Measurements from ENCODE around the gene IZUMO1.
"Not testable (repeated sequence)": the region's sequence is repeated elsewhere in the genome, so short reads cannot be mapped to it uniquely, and the experiment has no call there.

The IZUMO1 gene

GRCh38 chr19:48735031-48735615 lies 11.6 kb downstream of the IZUMO1 start:
- DNase-seq: no peak

GRCh38 chr19:48734625-48735024 lies 12.1 kb downstream of the IZUMO1 start:
- DNase-seq: no peak

GRCh38 chr19:48731452-48731851 lies 15.3 kb downstream of the IZUMO1 start:
- no peak for DNase-seq

GRCh38 chr19:48728911-48729664 lies 17.6 kb downstream of the IZUMO1 start:
- DNase-seq: no peak

GRCh38 chr19:48726556-48726955 lies 20.2 kb downstream of the IZUMO1 start:
- DNase-seq: no peak

GRCh38 chr19:48724796-48725753 lies 21.6 kb downstream of the IZUMO1 start:
- no peak for DNase-seq

GRCh38 chr19:48722196-48722708 lies 24.5 kb downstream of the IZUMO1 start:
- DNase-seq: no peak

- DNase-seq: peak; percentile 86
Observed at GRCh38 chr19:48720613-48721296, 26.0 kb downstream of the IZUMO1 start.

GRCh38 chr19:48720251-48720612 lies 26.5 kb downstream of the IZUMO1 start:
- DNase-seq: no peak

GRCh38 chr19:48719263-48720171 lies 27.2 kb downstream of the IZUMO1 start, which contains the start of gene MAMSTR:
TSS of gene MAMSTR (minus strand) at chr19:48719725. CDS start at chr19:48719031, 694 bp downstream.
- no peak for DNase-seq

- DNase-seq: no peak
Observed at GRCh38 chr19:48718711-48719231, 27.9 kb downstream of the IZUMO1 start.

GRCh38 chr19:48718106-48718505 lies 28.6 kb downstream of the IZUMO1 start:
- not testable (repeated sequence) for DNase-seq

- DNase-seq: no peak
Observed at GRCh38 chr19:48716562-48717291, 30.0 kb downstream of the IZUMO1 start.

- DNase-seq: no peak
Observed at GRCh38 chr19:48715681-48716171, 31.0 kb downstream of the IZUMO1 start.

GRCh38 chr19:48714759-48715675 lies 31.7 kb downstream of the IZUMO1 start:
- no peak for DNase-seq

- DNase-seq: peak; percentile 94
Observed at GRCh38 chr19:48713864-48714755, 32.6 kb downstream of the IZUMO1 start.

GRCh38 chr19:48713041-48713863 lies 33.5 kb downstream of the IZUMO1 start:
- DNase-seq: no peak

Measured in stimulated activated CD4-positive, alpha-beta T cell treated with anti-CD3 and anti-CD28 coated beads, Interleukin-12 subunit alpha, Interleukin-12 subunit beta, amount 100 ng/mL, for 4 hours (primary cell).